ENCODE data around the gene GUK1. TPM values are rescaled to one million over a fixed set of nuclear protein-coding genes. Genes with fewer than 3 reads are reported as not detected.

Gene GUK1
- total and polyA plus RNA-seq, 2 donors (not counting 1 experiment from before 2014, with no cell fraction given) = 125 to 356 TPM

DNA sequence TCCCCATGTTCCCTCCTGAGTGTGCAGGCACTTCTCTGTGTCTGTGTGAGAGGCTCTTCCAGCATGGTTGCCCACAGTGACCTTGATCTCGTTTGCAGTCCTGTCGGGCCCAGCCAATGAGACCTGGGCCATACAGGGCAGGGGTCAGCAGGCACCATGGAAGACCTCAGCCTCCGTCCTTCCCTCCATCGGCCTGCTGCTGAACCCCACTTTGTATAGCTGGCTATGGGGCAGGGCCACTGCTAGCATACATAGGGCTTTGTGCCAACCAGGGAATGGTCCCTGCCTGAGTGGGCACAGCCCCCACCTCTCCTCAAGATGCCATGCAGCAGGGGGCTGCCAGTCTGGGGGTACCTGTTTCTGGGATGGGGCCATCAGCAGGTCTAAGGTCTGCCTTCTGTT is 40.7 kb upstream of the GUK1 start:
- 93% methylated on average over 4 of the region's 4 CpGs for WGBS (ENCODE audit: insufficient coverage)
- ATAC-seq (ENCODE audit: low read depth) (no peak), DNase-seq (no peak)
- no peak overlapping the region for H3K27ac Mint-ChIP-seq
- ChIA-PET POLR2A (no interaction called here), CTCF (interaction anchor here (0.9 kb wide), 1 partner anchor 32 kb away, joined by 3 read pairs; no protein-coding TSS in a partner anchor)
- H3K4me1 ChIP-seq (ENCODE audit: control insufficient read depth in 2 of 2, insufficient read depth in 2 of 2, low read length in 2 of 2) = peaks cover 17 to 22% of the 10 kb centered on the region in 2 donors
- peaks cover 40% of the 10 kb centered on the region for H3K79me2 ChIP-seq (ENCODE audit: control insufficient read depth, insufficient read depth, low read length)
- no peaks in the 10 kb centered on the region for H3K27me3 Mint-ChIP-seq
- H3K36me3 ChIP-seq (replicated peaks in 1 of 2; ENCODE audit: control extremely low read depth in 1 of 2, control insufficient read depth in 1 of 2, extremely low read depth in 1 of 2, insufficient read depth in 2 of 2, low read length in 1 of 2) = peaks cover 4 to 54% of the 10 kb centered on the region in 2 experiments
- no peak overlapping the region for H3K9ac ChIP-seq (ENCODE audit: low read length)
- TF ChIP-seq EZH2 (IDR thresholded peaks at IDR 0.05; ENCODE audit: borderline replicate concordance, insufficient read depth, low read depth, low read length, poor library complexity, severe bottlenecking) = no peak
- TF ChIP-seq, protein P1, sequence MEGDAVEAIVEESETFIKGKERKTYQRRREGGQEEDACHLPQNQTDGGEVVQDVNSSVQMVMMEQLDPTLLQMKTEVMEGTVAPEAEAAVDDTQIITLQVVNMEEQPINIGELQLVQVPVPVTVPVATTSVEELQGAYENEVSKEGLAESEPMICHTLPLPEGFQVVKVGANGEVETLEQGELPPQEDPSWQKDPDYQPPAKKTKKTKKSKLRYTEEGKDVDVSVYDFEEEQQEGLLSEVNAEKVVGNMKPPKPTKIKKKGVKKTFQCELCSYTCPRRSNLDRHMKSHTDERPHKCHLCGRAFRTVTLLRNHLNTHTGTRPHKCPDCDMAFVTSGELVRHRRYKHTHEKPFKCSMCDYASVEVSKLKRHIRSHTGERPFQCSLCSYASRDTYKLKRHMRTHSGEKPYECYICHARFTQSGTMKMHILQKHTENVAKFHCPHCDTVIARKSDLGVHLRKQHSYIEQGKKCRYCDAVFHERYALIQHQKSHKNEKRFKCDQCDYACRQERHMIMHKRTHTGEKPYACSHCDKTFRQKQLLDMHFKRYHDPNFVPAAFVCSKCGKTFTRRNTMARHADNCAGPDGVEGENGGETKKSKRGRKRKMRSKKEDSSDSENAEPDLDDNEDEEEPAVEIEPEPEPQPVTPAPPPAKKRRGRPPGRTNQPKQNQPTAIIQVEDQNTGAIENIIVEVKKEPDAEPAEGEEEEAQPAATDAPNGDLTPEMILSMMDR (IDR thresholded peaks at IDR 0.05) = no peak
- no peak overlapping the region for H3K4me2 ChIP-seq (replicated peaks; ENCODE audit: low read depth, low read length, poor library complexity, severe bottlenecking)
- H3K27me3 ChIP-seq (replicated peaks in 1 of 4; ENCODE audit: control extremely low read depth in 1 of 4, control insufficient read depth in 3 of 4, insufficient read depth in 4 of 4, low read length in 3 of 4) = no peaks in the 10 kb centered on the region
- H3K27ac ChIP-seq (ENCODE audit: low read length in 2 of 2) = no peak overlapping the region
- H3K9me3 ChIP-seq (ENCODE audit: control extremely low read depth in 1 of 3, control insufficient read depth in 2 of 3, insufficient read depth in 1 of 3, low read length in 2 of 3) = peaks cover 0 to 20% (median 5%) of the 10 kb centered on the region in 3 donors
- peaks cover 31% of the 10 kb centered on the region for H3K4me1 Mint-ChIP-seq
- intact Hi-C loops (cut with micrococcal nuclease) = no loop called here
- peaks cover 77% of the 10 kb centered on the region for H4K20me1 ChIP-seq (ENCODE audit: control insufficient read depth, insufficient read depth, low read length, poor library complexity, severe bottlenecking)
- peaks cover 4% of the 10 kb centered on the region for H3K9me3 Mint-ChIP-seq (ENCODE audit: insufficient read depth)
- H3K4me3 Mint-ChIP-seq = no peak overlapping the region
- no peak overlapping the region for H3K4me3 ChIP-seq (ENCODE audit: control extremely low read depth in 1 of 5, extremely low read depth in 1 of 5, insufficient read depth in 1 of 5, low read depth in 2 of 5, low read length in 4 of 5)
- no peak overlapping the region for H2AFZ ChIP-seq (ENCODE audit: insufficient read depth, low read depth, low read length, poor library complexity, severe bottlenecking)

DNA sequence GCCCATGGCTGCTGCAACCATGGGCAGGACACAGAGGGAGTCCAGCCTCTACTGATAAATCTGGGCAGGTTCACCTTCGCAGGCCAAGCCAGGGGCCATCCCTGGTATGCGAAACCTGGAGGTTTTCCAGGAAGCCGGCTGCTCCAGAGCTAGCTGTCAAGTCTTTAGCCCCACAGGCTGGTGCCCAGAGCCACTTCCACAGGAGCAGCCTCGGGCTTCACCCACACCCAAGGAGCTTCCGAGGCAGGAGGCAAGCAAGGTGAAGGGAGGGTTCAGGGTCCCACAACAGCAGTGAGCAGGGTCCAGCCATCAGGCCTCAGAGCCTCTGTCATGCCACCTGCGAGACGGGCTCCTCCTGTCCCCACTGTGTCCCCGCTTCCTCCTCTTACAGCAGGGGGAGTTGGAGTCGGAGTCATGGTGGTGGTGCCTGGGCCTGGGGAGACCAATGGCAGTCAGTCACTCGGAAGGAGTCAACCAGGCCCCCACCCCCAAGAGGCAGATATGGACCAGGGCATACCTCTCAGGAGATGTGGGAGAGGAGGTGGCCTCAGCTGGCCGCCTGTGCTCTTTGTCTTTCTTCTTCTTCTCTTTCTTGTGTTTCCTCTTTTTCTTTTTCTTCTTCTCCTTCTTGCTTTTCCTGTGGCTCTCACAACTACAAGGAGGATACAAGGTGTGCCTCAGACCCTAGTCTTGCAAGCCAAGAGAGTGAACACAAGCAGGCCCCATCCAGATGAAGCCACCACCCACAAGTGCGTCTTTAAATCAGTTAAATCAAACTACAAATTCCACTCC is 39.1 kb upstream of the GUK1 start:
- Histone ChIP-seq H3K27ac (ENCODE audit: low read length in 2 of 2) (peak overlapping the region in 1 of 2 donors; percentile 62), H3K4me2 (replicated peaks; ENCODE audit: low read depth, low read length, poor library complexity, severe bottlenecking) (peak overlapping the region; percentile 91), H3K27me3 (replicated peaks in 1 of 4; ENCODE audit: control extremely low read depth in 1 of 4, control insufficient read depth in 3 of 4, insufficient read depth in 4 of 4, low read length in 3 of 4) (no peaks in the 10 kb centered on the region), H3K79me2 (ENCODE audit: control insufficient read depth, insufficient read depth, low read length) (peaks cover 27% of the 10 kb centered on the region), H3K4me3 (ENCODE audit: control extremely low read depth in 1 of 5, extremely low read depth in 1 of 5, insufficient read depth in 1 of 5, low read depth in 2 of 5, low read length in 4 of 5) (no peak overlapping the region), H3K36me3 (replicated peaks in 1 of 2; ENCODE audit: control extremely low read depth in 1 of 2, control insufficient read depth in 1 of 2, extremely low read depth in 1 of 2, insufficient read depth in 2 of 2, low read length in 1 of 2) (peaks cover 2 to 48% of the 10 kb centered on the region in 2 experiments), H3K9me3 (ENCODE audit: control extremely low read depth in 1 of 3, control insufficient read depth in 2 of 3, insufficient read depth in 1 of 3, low read length in 2 of 3) (peaks cover 0 to 5% (median 0%) of the 10 kb centered on the region in 3 donors), H4K20me1 (ENCODE audit: control insufficient read depth, insufficient read depth, low read length, poor library complexity, severe bottlenecking) (peaks cover 60% of the 10 kb centered on the region), H3K4me1 (ENCODE audit: control insufficient read depth in 2 of 2, insufficient read depth in 2 of 2, low read length in 2 of 2) (peaks cover 17 to 24% of the 10 kb centered on the region in 2 donors), H3K9ac (ENCODE audit: low read length) (no peak overlapping the region), H2AFZ (ENCODE audit: insufficient read depth, low read depth, low read length, poor library complexity, severe bottlenecking) (peak overlapping the region; percentile 99)
- no peak for TF ChIP-seq EZH2 (IDR thresholded peaks at IDR 0.05; ENCODE audit: borderline replicate concordance, insufficient read depth, low read depth, low read length, poor library complexity, severe bottlenecking)
- TF ChIP-seq, protein P1 (IDR thresholded peaks at IDR 0.05) = no peak
- ChIA-PET POLR2A (no interaction called here), CTCF (interaction anchor here (1.2 to 1.5 kb wide), 3 partner anchors 9 to 30 kb away, joined by 3 read pairs; no protein-coding TSS in a partner anchor)
- H3K27me3 Mint-ChIP-seq = no peaks in the 10 kb centered on the region
- H3K4me1 Mint-ChIP-seq = peaks cover 25% of the 10 kb centered on the region
- WGBS (ENCODE audit: insufficient coverage) = 96% methylated on average over 8 of the region's 12 CpGs
- H3K9me3 Mint-ChIP-seq (ENCODE audit: insufficient read depth) = no peaks in the 10 kb centered on the region
- peak overlapping the region; percentile 87 for H3K27ac Mint-ChIP-seq
- DNase-seq (no peak), ATAC-seq (ENCODE audit: low read depth) (no peak)
- H3K4me3 Mint-ChIP-seq = peak overlapping the region; percentile 80
- intact Hi-C loops (cut with micrococcal nuclease) = loop anchor here (10.0 kb wide), 2 partner anchors 174 to 1404 kb away; partner anchors contain the start of gene NUP133

Data from B cell (primary cell).